ENCODE results near the gene SS18L1.
A peak's percentile ranks its signal among the peaks of the same experiment; 100 is the strongest.

SS18L1 gene

GRCh38 chr20:62215991-62216635, 72.5 kb downstream of the SS18L1 start:
- DNase-seq, result no peak

- no peak for DNase-seq
These were observed 73.3 kb downstream of the SS18L1 start for GRCh38 chr20:62216636-62217566.

- DNase-seq, result no peak
These were observed 74.6 kb downstream of the SS18L1 start for GRCh38 chr20:62217913-62218773.

- no peak for DNase-seq
These were observed 75.8 kb downstream of the SS18L1 start for GRCh38 chr20:62219101-62219991.

GRCh38 chr20:62219992-62220665, 76.6 kb downstream of the SS18L1 start, which contains the start of gene HRH3:
Gene HRH3, minus strand, starts transcription at chr20:62220278. Its CDS starts 308 bp downstream, at chr20:62219970.
- peak; percentile 23 to 32 for DNase-seq

GRCh38 chr20:62220666-62221568, 77.3 kb downstream of the SS18L1 start:
- DNase-seq, result no peak

GRCh38 chr20:62222266-62222850, 78.8 kb downstream of the SS18L1 start:
- DNase-seq, result no peak

GRCh38 chr20:62222972-62223371, 79.4 kb downstream of the SS18L1 start:
- no peak for DNase-seq

GRCh38 chr20:62223571-62223970, 80.0 kb downstream of the SS18L1 start:
- no peak for DNase-seq

GRCh38 chr20:62224113-62224855, 80.7 kb downstream of the SS18L1 start:
- no peak for DNase-seq

GRCh38 chr20:62225026-62225425, 81.5 kb downstream of the SS18L1 start:
- no peak for DNase-seq

GRCh38 chr20:62225820-62226635, 82.5 kb downstream of the SS18L1 start:
- DNase-seq, result no peak

- no peak for DNase-seq
These were observed 83.4 kb downstream of the SS18L1 start for GRCh38 chr20:62226707-62227590.

GRCh38 chr20:62227591-62227976, 84.0 kb downstream of the SS18L1 start:
- DNase-seq, result no peak

- no peak for DNase-seq
These were observed 84.7 kb downstream of the SS18L1 start for GRCh38 chr20:62227977-62228958.

- no peak for DNase-seq
These were observed 85.5 kb downstream of the SS18L1 start for GRCh38 chr20:62228982-62229545.

Data from stimulated activated CD4-positive, alpha-beta T cell treated with anti-CD3 and anti-CD28 coated beads, Interleukin-2, amount 100 ng/mL, for 48 hours (primary cell).